GM10248 (cell line): ENCODE measurements around the gene LILRA5.

Experiments used
- CTCF ChIA-PET: fragments of 300-600 bp; sonication (Branson Sonifier 250); formaldehyde crosslinking; extraction: SDS; loops from one replicate; lab custom pipeline; 2021; ENCODE audit warnings: antibody characterized with exemption; lab: Yijun Ruan, JAX
- POLR2A ChIA-PET: fragments of 350-650 bp; sonication (Branson Sonifier 250); formaldehyde crosslinking; extraction: SDS; loops from one replicate; lab custom pipeline; 2020; ENCODE audit warnings: antibody characterized with exemption; lab: Yijun Ruan, JAX
- DNase-seq: peaks from one replicate; pipeline ENCODE4 v3.0.0; 2012; ENCODE audit errors: extremely low spot score
- CTCF ChIP-seq: IDR thresholded peaks from 2 replicates; pipeline ENCODE4 v1.5.1; 2012; ENCODE audit warnings: mild to moderate bottlenecking, low read depth; ENCODE audit errors: extremely low read depth, missing control alignments, control extremely low read depth

LILRA5 gene

DNA sequence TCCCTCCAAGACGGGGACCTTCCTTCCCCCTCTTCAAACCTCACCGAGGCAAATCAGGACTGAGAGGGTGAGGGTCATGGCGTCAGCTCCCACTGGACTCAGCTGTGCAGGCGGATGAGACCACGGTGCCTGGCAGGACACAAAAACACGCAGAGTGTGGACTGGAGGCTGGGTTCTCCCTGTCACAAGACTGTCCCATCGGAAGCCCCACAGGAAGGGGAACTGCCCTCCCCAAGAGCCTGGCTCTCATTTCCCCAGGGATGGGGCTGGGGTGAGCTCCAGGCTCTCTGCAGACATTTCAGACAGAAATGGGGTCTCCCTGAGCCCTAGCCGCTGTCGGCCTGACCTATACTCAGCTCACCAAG lies 55.9 kb downstream of the LILRA5 start, which contains the start of gene LILRB5:
LILRB5 (minus strand) TSS at position 158 of the 365 bp plus-strand sequence; CDS start at position 78, 80 bp downstream.
- no peak for DNase-seq
- ChIA-PET CTCF (interaction anchor here (2.8 to 3.4 kb wide), 2 partner anchors 9 to 12 kb away, joined by 12 to 20 read pairs; no protein-coding TSS in a partner anchor), POLR2A (no interaction called here)
- no peak for TF ChIP-seq CTCF
